Stimulated activated CD8-positive, alpha-beta memory T cell treated with anti-CD3 and anti-CD28 coated beads, Interleukin-15, amount 100 ng/mL, for 4 hours (primary cell): Measurements from ENCODE around the gene SOX30.

Experiments
- DNase-seq, 2 donors: peaks; one replicate each; pipeline ENCODE4 v3.0.0-alpha.2; 2020; ENCODE audit warnings: low read depth in 2 of 2

SOX30 gene

GRCh38 chr5:157659868-157660660 is 7.8 kb upstream of the SOX30 start:
- no peak for DNase-seq

DNA sequence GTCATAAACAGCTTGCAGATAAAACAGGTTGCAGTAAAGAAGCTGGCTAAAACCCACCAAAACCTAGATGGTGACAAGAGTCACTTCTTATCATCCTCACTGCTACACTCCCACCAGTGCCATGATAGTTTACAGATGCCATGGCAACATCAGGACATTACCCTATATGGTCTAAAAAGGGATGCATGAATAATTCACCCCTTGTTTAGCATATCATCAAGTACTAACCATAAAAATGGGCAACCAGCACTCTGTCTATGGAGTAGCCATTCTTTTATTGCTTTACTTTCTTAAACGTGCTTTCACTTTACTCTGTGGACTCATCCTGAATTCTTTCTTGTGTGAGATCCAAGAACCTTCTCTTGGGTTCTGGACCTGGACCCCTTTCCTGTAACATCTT is 6.7 kb upstream of the SOX30 start:
- DNase-seq = no peak

DNA sequence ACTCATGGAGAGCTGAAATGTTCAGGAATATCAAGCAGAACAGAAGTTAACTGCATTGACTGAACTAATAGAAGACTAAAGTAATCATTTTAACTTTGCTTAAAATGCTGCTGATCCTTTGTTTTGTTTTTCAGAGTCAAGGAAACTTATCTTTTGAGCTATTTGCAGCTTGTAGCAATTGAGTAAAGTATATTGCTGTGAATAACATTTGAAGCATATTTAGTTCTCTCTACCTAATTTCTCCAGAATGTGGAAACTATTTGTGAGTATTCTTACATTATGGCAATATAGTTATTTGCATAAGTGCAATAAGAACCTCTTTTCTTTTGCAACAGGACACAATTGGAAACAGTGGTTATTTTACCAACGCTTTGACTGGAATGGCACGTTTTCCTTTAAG is 5.3 kb upstream of the SOX30 start:
- no peak for DNase-seq

- DNase-seq = peak; percentile 61 to 65
Measured at GRCh38 chr5:157651623-157652376, 438 bp downstream of the SOX30 start.

GRCh38 chr5:157650991-157651611 is 1.1 kb downstream of the SOX30 start:
- DNase-seq = no peak

- DNase-seq = no peak
Measured at GRCh38 chr5:157649101-157649500, 3.1 kb downstream of the SOX30 start.

GRCh38 chr5:157648275-157648990 is 3.8 kb downstream of the SOX30 start:
- no peak for DNase-seq

GRCh38 chr5:157640406-157641066 is 11.7 kb downstream of the SOX30 start:
- no peak for DNase-seq

- DNase-seq = no peak
Measured at GRCh38 chr5:157630341-157630740, 21.9 kb downstream of the SOX30 start.

DNA sequence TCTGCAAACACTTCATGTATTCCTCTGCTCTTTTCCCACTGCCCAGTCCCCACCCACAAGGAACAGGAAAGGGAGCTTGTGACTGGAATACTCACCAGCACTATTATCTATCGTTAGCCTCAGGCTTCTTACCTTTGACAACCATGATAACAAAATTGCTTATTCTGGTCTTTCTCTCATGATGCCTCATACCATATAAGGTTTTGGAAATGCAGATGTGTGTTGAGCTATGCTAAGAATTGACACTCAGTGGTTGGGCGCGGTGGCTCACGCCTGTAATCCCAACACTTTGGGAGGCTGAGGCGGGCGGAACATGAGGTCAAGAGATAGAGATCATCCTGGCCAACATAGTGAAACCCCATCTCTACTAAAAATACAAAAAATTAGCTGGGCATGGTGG is 25.4 kb downstream of the SOX30 start:
- DNase-seq = no peak

DNA sequence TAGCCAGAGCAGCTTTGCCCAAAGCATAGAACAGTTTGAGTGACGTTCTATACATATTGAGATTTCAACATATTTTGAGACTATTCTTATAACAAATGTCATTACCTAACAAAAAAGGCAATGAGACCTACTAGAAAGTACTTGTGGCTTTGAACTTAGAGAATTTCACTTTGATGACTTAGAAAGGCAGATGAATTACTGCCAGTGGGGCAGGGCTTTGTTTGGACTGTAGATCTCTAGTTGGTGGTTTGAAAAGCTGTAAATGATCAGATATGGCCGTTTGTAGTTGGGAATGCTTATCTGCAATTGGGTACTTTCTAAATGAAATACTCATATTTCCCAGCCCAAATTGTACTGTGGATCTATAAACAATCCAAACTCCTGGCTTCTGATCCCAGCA is 28.1 kb downstream of the SOX30 start:
- DNase-seq = no peak

DNA sequence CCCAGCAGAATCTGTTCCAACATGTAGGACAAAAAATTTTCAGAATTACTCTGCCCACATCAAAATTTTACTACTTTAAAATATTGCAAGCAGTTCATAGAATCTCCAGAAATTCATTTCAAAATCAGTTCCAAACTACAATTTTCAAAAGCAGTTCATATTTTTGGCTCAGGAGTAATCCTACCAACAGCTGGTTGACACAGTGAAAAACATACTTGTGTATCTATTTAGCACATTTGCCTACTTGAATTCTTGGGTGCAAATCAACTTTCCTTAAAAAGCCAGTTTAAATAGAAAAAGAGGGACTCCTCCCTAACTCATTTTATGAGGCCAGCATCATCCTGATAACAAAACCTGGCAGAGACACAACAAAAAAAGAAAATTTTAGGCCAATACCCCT is 31.5 kb downstream of the SOX30 start:
- DNase-seq = no peak

GRCh38 chr5:157618191-157618765 is 34.0 kb downstream of the SOX30 start:
- no peak for DNase-seq

- no peak for DNase-seq
Measured at GRCh38 chr5:157616785-157617184, 35.5 kb downstream of the SOX30 start.

DNA sequence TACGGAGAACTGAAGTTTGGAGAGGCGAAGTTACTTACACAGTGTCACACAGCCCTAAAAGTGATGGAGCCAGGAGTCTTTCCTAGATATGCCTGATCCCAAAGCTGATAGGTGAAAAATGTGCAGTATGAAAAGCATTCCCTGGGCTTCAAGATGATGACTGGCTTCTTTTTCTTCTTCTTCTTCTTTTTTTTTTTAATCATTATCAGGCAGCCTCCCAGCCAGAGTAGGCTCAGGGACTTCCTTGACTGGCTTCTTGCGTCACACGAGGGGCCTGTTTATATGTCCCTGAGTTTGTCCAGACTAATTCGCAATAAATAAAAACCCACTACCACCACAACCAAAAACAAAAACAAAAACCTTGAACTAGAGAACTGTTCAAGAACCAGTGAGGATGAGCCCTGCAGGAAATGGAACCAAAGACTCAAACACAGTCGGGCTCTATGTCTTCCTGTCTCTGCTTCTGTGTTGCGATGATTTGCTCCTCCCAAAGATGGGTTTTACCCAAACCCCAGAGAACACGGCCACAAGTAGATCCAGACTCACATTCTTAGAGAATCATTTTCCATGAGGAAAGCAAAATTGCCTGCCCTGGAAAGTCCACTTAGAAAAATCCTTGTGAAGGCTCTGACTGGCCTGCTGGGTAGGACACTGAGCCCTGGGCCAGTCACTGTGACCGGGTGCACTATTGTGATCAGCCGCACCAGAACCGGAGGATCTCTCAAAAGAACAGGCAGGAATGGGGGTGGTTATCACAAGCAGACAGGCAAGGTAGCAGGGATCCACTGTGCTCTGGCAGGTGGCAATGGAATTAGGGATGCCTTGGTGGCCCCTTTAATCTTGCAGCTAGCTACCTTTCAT is 38.6 kb downstream of the SOX30 start:
- DNase-seq = no peak

GRCh38 chr5:157612581-157612980 is 39.7 kb downstream of the SOX30 start:
- DNase-seq = no peak

DNA sequence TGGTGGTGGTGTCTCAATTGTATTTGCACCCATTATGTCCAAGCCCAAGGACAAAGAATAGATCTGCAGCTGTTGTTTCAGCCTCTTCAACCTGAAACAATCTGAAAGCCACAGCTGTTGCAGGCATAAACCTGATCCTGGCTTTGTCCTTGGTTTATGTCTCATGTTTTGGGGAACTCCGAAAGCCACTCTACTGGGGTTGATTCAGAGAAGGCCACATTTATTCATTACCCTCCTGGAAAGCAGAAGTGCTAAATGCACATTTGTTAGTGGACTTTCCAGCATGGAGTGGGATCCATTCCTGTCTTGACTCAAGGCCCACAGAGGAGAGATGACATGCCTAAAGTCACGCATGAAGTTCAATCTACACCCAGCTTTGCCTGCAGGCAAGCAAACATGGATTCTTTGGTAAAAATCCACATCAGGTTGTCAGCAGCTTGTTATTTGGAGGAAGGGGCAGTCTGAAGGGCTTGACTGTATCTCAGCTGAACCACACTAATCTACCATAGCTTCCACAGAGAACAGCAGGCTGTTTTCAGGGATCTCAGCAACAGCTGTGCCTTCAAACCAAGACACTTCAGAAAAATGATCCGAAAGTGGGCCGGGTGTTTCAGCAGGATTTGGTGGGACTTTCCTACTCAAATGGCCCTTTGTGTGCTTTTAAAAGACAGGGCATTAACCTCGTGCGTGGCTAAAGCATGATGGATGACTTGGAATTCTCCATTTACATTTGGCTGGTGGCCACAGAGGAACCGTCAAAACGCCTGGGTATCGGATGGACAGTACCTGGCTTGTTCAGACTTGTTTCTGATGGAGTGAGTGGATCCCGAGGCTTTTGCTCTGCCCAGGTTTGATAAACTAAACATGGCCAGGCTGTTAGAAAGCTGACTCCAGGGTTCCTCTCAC is 40.4 kb downstream of the SOX30 start:
- no peak for DNase-seq

- no peak for DNase-seq
Measured at GRCh38 chr5:157610990-157611389, 41.2 kb downstream of the SOX30 start.

DNA sequence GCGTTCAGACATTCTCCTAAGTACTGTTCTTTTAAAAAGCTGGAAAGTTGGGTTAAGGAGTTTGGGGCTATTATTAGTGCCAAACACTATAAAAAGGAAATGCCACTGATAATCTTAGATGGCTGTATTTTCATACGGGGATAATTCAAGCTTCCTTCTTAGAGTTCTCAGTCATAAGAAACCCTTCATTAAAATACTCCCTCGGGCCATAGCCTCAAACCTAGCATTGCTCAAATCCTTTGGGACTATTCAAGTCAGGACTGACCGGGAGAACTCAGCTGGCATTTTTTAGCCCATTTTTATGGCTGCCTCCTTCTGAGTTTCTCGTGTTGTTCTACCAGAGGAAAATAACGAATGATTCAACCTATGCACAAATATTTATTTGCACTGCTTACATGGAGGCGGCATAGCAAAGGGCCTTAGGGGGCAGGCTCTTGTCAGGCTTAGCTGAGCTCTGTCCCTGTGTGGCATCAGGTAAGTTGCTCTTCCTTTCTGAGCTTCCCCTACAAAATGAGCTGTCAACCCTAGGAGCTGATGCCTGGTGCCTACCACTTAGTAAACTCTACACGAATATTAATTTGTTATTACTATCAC is 43.2 kb downstream of the SOX30 start:
- no peak for DNase-seq
